Adipose tissue (tissue), 3 donors: ENCODE data around the gene CLPTM1L. TPM values are rescaled to one million over a fixed set of nuclear protein-coding genes. Genes with fewer than 3 reads are reported as not detected.

ENCODE experiments used
- H3K27ac ChIP-seq: one replicate; pipeline ENCODE4 v1.5.1; 2013; ENCODE audit warnings: low read depth, low read length
- WGBS, 3 donors: extraction: QIAGEN DNeasy Blood & Tissue Kit; methylation state at CpG; one replicate each; pipeline ENCODE4 v1.1.7; 2013; 5-methylcytosine and 5-hydroxymethylcytosine counted together
- polyA plus RNA-seq, 3 donors: library from polyadenylated mRNA; stranded (reverse); fragments of 200-250 nt; gene quantifications; one replicate each; pipeline ENCODE4 v1.2.3, GENCODE V29; 2013
- donor health status: healthy with polysubstance abuse.
- donor health status: Bipolar disorder and iron deficiency.
- donor health status: healthy.

The CLPTM1L gene, protein sequence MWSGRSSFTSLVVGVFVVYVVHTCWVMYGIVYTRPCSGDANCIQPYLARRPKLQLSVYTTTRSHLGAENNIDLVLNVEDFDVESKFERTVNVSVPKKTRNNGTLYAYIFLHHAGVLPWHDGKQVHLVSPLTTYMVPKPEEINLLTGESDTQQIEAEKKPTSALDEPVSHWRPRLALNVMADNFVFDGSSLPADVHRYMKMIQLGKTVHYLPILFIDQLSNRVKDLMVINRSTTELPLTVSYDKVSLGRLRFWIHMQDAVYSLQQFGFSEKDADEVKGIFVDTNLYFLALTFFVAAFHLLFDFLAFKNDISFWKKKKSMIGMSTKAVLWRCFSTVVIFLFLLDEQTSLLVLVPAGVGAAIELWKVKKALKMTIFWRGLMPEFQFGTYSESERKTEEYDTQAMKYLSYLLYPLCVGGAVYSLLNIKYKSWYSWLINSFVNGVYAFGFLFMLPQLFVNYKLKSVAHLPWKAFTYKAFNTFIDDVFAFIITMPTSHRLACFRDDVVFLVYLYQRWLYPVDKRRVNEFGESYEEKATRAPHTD
- 10 to 100 TPM; 77.1 to 87.6 (median 84.9) TPM for polyA plus RNA-seq

DNA sequence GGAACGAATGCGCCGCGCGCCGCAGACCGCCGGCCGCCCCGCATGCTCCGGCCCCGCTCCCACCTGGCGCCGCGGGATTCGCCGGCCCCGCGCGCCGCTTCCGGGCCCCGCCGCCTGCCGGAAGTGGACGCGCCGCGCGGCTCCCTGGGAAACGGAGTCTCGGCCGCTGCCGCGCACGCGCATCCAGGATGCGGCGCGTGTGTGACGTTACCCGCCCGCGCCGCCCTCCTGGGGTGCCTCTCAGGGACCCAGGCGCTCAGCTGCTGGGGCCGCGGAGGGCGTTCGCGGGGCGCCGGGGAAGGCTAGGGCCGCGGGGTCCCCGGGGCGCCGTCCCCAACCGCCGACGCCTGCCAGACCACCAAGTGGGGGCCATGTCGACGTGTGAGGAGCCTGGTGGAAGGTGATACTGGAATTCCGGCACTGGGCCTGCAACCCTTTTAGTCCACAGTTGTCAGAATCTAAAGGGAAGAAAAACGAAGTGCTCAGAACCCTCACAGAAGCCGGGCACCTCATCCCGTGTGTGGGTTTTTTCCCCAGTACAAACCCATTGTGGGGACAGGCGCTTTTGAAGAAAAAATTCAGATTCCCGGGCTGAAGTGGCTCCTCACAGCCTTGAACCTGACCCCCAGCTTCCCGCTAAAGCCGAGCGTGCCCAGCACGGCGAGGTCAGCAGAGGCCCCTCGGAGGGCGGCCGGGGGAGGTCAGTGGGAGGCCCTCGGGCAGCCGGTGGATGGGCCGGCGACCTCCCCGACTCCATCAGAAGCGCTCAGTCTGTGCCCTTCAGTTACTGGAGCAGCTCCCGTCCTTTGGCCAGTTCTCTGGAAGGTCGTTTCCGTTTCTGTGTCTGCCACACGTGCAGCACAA, at the start of gene CLPTM1L:
Gene CLPTM1L, minus strand, starts transcription at position 125 of the 864 bp plus-strand sequence. CDS start 258 bp downstream, outside the sequence.
- H3K27ac ChIP-seq, result peak within 1 kb of the TSS; percentile 36
- WGBS, 3 donors, result 1 to 2% (median 1%) methylated on average over 67 to 87 of the region's 87 CpGs

DNA sequence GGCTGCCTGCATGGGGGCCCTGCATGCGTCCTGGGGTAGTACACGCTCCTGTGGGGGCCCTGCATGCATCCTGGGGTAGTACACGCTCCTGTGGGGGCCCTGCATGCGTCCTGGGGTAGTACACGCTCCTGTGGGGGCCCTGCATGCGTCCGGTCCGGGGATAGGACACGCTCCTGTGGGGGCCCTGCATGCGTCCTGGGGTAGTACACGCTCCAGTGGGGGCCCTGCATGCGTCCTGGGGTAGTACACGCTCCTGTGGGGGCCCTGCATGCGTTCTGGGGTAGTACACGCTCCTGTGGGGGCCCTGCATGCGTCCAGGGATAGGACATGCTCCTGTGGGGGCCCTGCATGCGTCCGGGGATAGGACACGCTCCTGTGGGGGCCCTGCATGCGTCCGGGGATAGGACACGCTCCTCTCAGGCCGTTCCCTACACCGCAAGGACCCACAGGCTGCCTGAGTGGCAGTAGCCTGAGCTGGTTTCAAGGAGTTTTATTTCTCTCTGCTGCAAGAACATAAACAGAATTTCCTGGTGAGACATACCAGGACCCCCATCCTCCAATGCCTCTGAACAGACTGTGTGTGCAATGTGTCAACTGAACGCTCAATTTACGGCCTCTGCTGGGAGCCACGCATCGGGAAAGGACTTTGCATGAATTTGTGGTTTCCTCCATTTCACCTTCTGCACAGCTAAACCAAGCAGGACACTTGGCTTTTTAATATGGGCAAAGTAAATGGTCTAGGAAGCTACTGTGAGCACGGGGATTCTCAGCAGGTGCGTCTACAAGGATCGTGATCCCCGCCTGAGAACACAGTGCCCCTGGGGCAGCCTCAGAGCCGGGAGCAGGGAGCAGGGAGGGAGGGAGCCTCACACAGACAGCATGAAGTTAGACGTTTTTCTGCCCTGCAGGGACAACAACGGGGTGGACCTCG, 48.9 kb upstream of the CLPTM1L start:
- 35 to 53% (median 53%) methylated on average over 24 to 36 of the region's 36 CpGs for WGBS, 3 donors
- H3K27ac ChIP-seq, result no peak overlapping the region

DNA sequence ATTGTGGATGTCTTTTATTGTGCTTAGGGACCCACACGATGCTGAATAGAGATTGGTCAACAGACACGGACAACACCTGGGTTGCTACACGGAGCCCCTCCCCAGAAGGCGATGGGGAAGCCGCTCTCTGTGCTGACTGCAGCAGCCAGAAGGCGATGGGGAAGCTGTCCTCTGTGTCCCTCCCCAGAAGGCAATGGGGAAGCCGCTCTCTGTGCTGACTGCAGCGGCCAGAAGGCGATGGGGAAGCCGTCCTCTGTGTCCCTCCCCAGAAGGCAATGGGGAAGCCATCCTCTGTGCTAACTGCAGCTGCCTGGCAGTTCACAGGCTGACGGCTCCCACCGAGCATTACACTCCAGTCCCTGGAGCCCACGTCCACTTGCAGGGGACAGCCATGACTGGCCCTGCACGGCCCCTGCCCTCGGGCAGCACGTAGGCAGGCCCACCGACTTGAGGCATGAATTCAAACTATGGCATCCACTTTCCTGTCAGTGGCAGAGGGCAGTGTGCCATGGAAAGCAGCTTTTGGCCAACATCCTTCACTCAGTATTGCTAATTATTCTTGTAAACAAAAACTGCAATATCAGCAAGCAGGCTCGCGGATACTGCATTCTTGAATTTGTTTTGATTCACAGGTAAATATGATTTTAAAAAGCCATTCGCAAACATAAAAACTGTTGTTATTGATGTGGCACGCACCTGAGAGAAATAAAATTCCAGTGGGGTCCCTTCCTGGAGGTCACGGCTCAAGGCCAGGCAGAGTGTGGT, 48.1 kb upstream of the CLPTM1L start:
- no peak overlapping the region for H3K27ac ChIP-seq
- WGBS, 3 donors, result 43 to 66% (median 62%) methylated on average over 22 of the region's 22 CpGs

DNA sequence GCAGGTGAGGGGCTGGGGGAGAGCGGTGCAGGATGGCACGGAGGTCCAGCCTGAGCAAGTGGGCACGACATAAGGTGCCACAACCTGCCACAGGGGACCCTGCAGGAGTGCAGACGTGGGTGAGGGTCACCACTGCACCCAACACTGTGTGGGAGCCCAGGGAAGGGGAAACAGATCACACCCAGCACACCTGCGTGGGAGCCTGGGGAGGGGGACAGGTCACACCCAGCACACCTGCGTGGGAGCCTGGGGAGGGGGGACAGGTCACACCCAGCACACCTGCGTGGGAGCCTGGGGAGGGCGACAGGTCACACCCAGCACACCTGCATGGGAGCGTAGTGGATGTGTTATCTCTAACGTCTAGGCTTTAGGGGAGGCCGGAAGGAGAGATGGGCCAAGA, 47.4 kb upstream of the CLPTM1L start:
- 54 to 78% (median 75%) methylated on average over 11 of the region's 11 CpGs for WGBS, 3 donors
- H3K27ac ChIP-seq, result no peak overlapping the region

DNA sequence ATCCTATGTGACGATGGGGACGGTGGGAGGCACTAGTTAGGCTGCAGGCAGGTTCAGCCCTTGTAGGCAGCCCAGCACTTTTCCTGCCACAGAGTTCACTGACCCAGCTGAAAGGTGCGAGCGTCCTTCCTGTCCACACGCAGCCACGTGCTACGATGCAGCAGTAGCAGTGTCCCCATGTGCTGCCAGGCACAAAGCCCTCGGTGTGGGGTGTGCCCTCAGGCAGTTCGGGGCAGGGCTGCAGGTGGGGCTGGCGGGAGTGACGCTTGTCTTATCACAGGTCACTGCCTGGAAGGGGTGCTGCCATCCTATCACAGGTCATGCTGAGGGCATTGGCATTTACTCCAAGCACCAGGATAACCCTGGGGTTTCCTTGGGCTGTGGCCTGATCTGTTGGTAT, 46.8 kb upstream of the CLPTM1L start:
- no peak overlapping the region for H3K27ac ChIP-seq
- 63 to 70% (median 69%) methylated on average over 11 of the region's 11 CpGs for WGBS, 3 donors

DNA sequence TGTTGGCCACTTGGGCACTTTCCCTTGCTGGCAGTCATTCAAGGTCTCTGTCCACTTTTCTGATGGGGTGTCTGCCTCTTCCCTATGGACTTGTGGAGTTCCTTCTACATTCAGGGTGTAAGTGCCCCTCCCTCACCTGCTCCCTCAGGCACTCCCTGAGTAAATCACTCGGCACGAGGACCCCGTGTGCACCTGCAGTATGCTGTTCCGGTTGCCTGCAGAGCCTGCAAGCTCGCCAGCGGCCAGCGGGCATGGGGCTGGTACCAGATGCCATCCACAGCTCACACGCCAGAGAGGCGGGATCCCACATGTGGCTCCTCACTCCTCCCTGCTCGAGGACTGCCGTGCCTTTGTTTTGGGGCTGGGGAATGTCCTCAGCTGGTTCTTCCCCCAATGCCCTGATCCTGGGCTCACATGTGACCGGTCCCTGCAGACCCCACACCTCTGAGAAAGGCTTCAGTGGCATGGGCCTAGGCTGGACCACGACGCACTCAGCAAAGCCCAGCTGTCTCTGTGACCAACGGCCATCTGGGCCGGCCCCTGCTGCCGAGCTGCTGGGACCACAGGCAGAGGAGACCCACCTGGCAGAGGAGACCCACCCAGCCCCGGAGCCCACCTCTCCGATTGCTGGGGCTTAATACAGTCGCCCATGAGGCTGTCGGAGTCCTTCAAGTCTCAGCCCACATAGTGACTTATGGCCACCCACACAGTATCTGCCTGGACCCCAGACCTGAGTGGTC, 46.1 kb upstream of the CLPTM1L start:
- no peak overlapping the region for H3K27ac ChIP-seq
- 71 to 81% (median 81%) methylated on average over 21 of the region's 21 CpGs for WGBS, 3 donors

DNA sequence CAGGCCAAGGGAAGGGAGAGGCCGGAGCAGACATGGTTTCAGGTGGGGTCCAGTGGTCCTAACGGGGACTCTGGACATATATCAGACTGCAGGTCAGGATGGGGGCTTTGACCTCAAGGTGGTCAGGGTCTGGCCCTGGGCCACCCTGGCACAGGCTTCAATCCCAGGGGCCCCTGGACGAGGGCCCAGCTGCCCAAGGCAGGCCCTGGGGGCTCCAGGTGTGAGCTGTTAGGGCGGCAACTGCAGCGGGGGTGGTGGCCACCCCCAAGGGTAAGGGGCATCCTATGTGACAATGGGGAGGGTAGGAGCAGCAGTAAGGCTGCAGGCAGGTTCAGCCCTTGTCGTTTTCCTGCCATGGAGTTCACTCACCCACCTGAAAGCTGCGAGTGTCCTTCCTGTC, 45.4 kb upstream of the CLPTM1L start:
- WGBS, 3 donors, result 48 to 76% (median 71%) methylated on average over 7 of the region's 7 CpGs

DNA sequence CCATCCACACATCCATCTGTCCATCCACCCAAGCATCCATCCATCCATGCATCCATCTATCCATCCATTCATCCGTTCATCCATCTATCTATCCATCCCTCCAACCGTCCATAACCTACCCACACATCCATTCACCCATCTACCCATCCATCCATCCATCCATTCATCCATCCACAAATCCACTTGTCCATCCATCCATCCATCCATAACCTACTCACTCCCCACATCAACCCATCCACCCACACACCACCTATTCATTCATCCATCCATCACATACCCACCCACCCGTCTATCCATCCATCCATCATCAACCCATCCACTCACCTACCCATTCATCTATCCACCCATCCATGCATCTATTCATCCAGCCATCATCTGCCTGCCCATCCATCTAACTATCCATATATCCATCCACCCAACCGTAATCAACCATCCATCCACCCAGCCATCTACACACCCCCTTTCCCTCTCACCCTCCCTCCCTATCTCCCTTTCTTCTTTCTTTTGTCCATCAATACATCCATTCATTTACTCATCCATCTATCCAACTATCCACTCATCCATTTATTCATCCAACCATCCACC, 43.6 kb upstream of the CLPTM1L start:
- H3K27ac ChIP-seq, result no peak overlapping the region
- 88 to 95% (median 89%) methylated on average over 4 of the region's 4 CpGs for WGBS, 3 donors

More for the DNA sequence above, 45.4 kb upstream of the CLPTM1L start:
- H3K27ac ChIP-seq, result no peak overlapping the region

DNA sequence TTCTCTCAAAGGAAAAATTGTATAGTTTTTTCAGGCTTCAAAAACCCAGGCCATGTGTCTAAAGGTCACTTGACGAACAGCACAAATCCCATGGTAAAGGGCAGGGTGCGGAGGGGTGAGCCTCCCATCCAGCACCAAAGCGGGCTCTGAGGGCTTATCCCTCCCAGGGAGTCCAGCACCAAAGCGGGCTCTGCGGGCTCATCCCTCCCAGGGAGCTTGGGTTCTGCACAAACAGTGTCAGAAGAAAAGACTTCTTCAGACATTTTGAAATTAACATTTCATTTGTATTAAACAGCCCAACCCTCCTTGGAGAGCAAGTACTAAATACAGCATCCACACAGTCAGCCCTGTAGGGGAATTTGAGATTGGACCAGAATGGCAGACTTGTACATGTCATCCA, 43.0 kb upstream of the CLPTM1L start:
- WGBS, 3 donors, result 86 to 93% (median 92%) methylated on average over 5 of the region's 5 CpGs

DNA sequence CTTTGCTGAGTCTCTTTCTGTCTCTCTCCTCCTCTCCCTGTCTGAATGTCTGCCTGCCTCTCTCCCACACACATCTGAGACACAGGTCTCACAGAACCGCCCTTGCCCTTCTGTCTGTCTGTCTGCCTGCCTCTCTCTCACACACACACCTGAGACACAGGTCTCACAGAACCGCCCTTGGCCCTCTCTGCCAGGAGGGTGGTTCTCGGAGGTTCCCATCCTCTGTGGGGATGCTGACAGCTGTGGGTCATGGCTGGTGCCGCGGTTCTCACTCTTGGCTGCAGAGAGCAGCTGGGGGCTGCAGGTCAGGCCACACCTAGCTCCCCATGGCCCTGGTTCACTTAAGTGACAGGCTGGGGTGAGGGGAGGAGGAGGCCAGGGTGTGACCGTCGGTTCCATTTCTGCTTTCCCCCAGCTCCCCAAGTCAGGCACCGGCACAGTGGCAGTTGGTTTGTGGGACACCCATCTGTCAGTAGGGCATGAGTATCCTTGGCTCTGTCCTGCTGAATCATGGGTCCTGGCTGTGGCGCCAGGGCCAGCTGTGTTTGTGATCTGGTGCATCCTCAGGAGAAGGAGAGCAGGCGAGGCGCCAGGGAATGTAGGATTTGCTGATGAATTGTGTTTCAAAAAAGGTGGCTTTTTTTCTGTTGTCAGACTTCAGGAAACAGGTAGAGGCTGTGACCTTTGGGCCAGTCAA, 42.3 kb upstream of the CLPTM1L start:
- 60 to 72% (median 67%) methylated on average over 11 of the region's 11 CpGs for WGBS, 3 donors
- no peak overlapping the region for H3K27ac ChIP-seq

More for the DNA sequence above, 43.0 kb upstream of the CLPTM1L start:
- no peak overlapping the region for H3K27ac ChIP-seq

DNA sequence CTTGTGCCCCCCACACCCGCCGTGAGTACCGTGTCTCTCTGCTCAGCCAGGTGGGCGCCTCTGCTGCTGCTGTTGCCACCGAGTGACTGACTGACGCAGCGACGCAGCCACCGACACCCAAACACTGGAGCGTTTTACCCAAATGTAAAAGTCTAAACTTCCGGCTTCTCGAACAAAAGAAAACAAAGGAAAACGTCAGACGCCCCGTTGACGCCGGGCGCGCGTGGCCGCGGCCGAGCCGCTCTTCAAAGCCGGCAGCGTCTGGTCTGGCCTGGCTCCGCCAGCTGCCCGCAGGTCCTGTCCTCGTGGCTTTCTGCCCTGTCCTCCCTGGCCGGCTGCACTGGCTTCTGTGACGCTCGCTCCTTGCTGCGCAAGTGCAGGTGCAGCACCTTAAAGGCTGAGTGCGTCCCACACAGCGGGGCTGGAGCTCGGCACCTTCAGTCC, 41.4 kb upstream of the CLPTM1L start:
- H3K27ac ChIP-seq, result no peak overlapping the region
- 1 to 2% (median 1%) methylated on average over 34 to 36 of the region's 36 CpGs for WGBS, 3 donors

DNA sequence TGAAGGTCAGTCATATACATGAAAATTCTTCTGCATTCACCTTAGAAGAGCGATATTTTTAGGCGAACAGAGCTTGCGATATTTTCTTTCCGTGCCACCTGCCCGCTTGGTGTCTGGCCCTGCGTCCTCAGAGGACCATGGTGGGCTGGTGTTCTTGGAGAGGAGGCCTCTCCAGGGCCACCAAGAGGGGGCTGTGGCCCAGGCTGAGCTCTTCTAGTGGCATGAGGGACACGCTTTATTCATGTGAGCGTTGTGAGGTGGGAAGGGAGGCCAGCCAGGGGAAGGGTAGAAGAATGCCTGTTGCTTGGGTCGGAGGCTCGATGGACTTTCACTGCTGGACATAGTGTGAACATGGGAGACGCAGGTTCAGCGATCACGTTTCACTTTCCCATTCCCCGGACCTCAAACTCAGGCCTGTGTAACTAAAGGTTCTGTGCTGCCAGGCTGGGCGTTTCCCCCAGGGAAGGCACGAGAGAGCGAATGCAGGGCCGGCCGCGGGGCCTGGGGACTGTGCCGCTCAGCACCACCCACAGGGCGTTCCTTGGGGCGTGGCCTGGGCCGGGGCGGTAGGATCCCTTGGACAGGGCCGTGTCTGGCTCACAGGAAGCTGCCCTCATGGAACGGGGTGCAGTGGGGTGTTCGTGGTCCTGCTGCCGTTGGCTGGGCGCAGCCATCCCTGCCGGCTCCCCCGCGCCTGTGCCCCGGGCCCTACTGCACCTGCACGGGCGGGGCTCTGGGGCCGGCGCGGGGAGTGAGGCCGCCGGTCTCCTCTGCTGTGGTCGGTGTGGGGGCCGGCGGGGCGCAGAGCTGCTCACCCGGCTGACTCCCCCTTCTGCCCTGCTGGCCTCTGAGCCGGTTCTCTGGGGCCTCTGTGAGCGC, 40.7 kb upstream of the CLPTM1L start:
- no peak overlapping the region for H3K27ac ChIP-seq
- WGBS, 3 donors, result 11 to 13% (median 11%) methylated on average over 40 to 48 of the region's 48 CpGs

DNA sequence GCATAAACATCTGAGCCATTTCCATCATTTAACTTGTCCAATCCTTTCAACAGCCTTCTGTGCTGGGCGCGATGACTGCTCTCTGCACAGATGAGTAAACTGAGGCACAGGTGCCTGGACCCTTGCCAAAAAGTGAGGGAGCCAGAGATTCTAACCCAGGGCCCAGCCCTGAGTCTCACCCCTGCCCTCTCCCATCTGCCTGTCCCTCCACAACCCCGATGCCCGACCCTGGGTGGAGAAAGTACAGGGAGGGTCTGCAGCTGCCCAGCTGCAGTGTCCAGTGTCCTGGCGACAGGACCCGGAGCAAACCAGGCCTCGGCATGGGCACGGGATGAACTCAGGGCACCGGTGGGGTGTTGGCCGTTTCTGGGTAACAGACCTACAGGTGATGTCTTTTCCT, 39.6 kb upstream of the CLPTM1L start:
- no peak overlapping the region for H3K27ac ChIP-seq
- 79 to 86% (median 80%) methylated on average over 10 of the region's 10 CpGs for whole genome bisulfite sequencing, 3 donors

DNA sequence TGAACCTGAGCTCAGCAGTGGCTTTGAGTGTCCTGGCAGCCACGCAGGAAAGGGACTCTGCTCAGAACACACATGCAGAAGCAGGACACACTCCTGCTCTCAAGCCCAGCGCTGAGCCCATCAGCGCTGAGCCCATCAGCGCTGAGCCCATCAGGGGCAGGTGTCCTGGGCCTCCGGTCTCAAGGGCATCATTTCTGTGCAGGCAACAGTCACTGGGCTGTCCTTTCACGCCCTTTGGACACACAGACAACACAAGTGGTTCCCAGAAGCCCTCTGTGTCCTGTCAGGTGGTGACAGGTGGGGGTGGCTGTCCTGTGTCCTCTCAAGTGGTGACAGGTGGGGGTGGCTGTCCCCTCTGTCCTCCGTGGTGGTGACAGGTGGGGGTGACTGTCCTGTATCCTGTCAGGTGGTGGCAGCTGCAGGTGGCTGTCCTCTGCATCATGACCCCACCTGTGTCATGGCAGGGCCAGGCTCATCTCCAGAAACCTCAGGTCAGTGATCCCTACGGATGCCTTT, 39.0 kb upstream of the CLPTM1L start:
- no peak overlapping the region for H3K27ac ChIP-seq
- 70 to 81% (median 79%) methylated on average over 8 of the region's 8 CpGs for WGBS, 3 donors

DNA sequence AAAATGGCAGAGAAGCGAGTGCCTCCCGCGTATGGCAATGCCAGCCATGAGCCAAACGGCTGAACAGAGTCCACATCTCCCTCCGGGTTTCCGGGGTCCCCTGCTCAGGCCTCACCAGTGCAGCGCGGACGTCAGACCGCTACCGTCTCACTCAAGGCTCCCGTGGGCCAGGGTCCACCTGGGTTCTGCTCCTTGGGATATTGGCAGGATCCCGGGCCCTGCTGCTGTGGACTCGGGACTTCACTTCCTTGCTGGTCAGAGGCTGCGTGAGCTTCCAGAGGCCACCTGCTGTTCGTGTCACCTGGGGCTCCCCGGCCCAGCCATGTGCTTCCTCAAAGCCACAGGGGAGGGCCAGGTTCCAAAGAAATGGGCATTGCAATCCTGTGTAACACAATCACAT, 38.4 kb upstream of the CLPTM1L start:
- no peak overlapping the region for H3K27ac ChIP-seq
- 72 to 81% (median 75%) methylated on average over 17 of the region's 17 CpGs for WGBS, 3 donors
